ENCODE results near the gene TRIP4.

The TRIP4 gene

GRCh38 chr15:64444836-64445235, 57.2 kb downstream of the TRIP4 start:
- no peak for DNase-seq (ENCODE audit: low read depth in 1 of 2, low spot score in 1 of 2)

GRCh38 chr15:64447536-64448315, 60.1 kb downstream of the TRIP4 start:
- DNase-seq (ENCODE audit: low read depth in 1 of 2, low spot score in 1 of 2), result no peak

GRCh38 chr15:64452988-64453688, 65.5 kb downstream of the TRIP4 start:
- no peak for DNase-seq (ENCODE audit: low read depth in 1 of 2, low spot score in 1 of 2)

- no peak for DNase-seq (ENCODE audit: low read depth in 1 of 2, low spot score in 1 of 2)
Observed at GRCh38 chr15:64453689-64454037, 66.0 kb downstream of the TRIP4 start.

- DNase-seq (ENCODE audit: low read depth in 1 of 2, low spot score in 1 of 2), result no peak
Observed at GRCh38 chr15:64454282-64454681, 66.6 kb downstream of the TRIP4 start.

- no peak for DNase-seq (ENCODE audit: low read depth in 1 of 2, low spot score in 1 of 2)
Observed at GRCh38 chr15:64455961-64456371, 68.3 kb downstream of the TRIP4 start.

- DNase-seq (ENCODE audit: low read depth in 1 of 2, low spot score in 1 of 2), result no peak
Observed at GRCh38 chr15:64456634-64457108, 69.0 kb downstream of the TRIP4 start.

- no peak for DNase-seq (ENCODE audit: low read depth in 1 of 2, low spot score in 1 of 2)
Observed at GRCh38 chr15:64459066-64459781, 71.6 kb downstream of the TRIP4 start.

- peak; percentile 89 for DNase-seq (ENCODE audit: low read depth in 1 of 2, low spot score in 1 of 2)
Observed at GRCh38 chr15:64460206-64460723, 72.6 kb downstream of the TRIP4 start, which contains the start of gene ZNF609. Gene ZNF609, plus strand, starts transcription at chr15:64460578. Its CDS starts 38,842 bp downstream, at chr15:64499420.

GRCh38 chr15:64460724-64461720, 73.4 kb downstream of the TRIP4 start:
- DNase-seq (ENCODE audit: low read depth in 1 of 2, low spot score in 1 of 2), result peak; percentile 10 to 19

GRCh38 chr15:64461721-64462162, 74.1 kb downstream of the TRIP4 start:
- peak in 1 of 2 donors; percentile 8 for DNase-seq (ENCODE audit: low read depth in 1 of 2, low spot score in 1 of 2)

- no peak for DNase-seq (ENCODE audit: low read depth in 1 of 2, low spot score in 1 of 2)
Observed at GRCh38 chr15:64462492-64462891, 74.9 kb downstream of the TRIP4 start.

- DNase-seq (ENCODE audit: low read depth in 1 of 2, low spot score in 1 of 2), result no peak
Observed at GRCh38 chr15:64464276-64465005, 76.8 kb downstream of the TRIP4 start.

- DNase-seq (ENCODE audit: low read depth in 1 of 2, low spot score in 1 of 2), result no peak
Observed at GRCh38 chr15:64466408-64467141, 78.9 kb downstream of the TRIP4 start.

- DNase-seq (ENCODE audit: low read depth in 1 of 2, low spot score in 1 of 2), result no peak
Observed at GRCh38 chr15:64472161-64472560, 84.5 kb downstream of the TRIP4 start.

GRCh38 chr15:64474846-64475245, 87.2 kb downstream of the TRIP4 start:
- DNase-seq (ENCODE audit: low read depth in 1 of 2, low spot score in 1 of 2), result no peak

- DNase-seq (ENCODE audit: low read depth in 1 of 2, low spot score in 1 of 2), result no peak
Observed at GRCh38 chr15:64476550-64476949, 88.9 kb downstream of the TRIP4 start.

GRCh38 chr15:64478863-64479262, 91.2 kb downstream of the TRIP4 start:
- no peak for DNase-seq (ENCODE audit: low read depth in 1 of 2, low spot score in 1 of 2)

- no peak for DNase-seq (ENCODE audit: low read depth in 1 of 2, low spot score in 1 of 2)
Observed at GRCh38 chr15:64480891-64481290, 93.3 kb downstream of the TRIP4 start.
